IPS-11a (cell line): Measurements from ENCODE around the gene SAE1.

Source experiments
- H3K4me3 ChIP-seq: one replicate; pipeline ENCODE4 v1.5.1; 2013; ENCODE audit warnings: low read depth, low read length, control low read depth

SAE1 gene

DNA sequence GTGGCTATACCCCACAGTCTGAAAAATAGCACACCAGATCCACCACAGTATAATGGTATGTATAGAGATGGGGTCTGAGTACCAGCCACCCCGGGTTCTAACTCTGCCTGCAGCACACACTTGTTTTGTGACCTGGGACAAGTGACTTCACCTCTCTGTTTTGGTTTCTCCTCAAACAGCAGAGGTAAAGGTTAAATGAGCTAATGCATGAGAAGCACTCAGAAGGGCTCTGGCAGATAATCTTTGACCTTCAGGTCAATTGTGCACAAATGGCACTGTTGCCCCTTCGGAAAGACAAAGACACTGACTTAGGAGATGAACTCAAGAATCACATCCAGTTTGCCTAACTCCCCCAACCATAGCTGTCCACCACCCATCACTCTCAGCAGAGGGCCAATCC, 24.8 kb upstream of the SAE1 start:
- no peak overlapping the region for H3K4me3 ChIP-seq

DNA sequence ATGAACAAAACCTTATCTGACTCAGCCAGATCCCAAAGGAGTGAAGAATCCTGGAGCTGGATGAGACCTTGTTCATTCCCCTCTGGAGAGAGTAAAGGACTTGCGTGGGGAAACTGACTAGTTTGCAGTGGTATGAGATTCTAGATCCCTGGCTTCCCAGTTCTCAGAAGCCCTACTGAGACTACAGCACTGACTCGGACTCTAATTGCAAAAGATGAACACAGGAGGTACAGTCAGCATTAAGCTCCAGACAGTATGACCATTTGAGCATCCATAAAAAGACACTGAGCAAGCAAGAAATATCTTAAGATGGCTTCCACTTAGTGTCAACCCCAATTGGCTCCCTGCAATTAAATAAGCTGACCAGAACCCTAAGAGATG, 23.8 kb upstream of the SAE1 start:
- H3K4me3 ChIP-seq = no peak overlapping the region

DNA sequence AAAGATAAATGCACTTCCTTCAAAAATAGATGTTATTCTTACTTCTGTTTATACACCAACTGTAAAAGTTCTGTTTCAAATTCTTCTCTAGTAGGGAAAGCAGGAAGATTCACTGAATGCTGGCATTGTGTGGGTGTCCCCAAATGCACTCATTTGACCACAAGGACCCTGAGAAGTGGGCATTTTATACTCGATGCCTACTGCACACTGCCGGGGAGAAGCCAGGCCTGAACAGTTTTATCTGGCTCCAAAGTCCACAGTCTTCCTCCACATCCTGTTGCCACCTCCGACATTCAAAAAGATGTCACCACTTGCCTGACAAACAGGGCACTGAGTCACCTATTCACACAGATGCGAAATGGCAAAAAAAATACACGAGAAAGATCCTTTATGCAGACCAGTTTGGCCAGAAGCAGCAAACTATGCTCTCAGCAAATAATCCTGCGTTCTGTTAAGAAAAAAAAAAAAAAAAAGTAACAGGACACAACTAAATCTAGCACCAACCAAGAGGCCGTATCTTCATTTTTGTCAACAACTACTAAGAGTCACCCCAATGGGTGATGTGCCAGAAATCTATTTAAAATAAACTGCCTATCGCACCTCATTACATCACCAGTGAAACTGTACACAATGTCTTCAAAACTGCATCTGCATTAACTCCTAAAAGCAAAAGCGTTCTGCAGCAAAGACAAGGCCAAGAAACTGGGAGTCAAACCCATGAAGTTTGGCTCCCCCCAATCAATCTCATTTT, 23.3 kb upstream of the SAE1 start:
- H3K4me3 ChIP-seq = no peak overlapping the region

DNA sequence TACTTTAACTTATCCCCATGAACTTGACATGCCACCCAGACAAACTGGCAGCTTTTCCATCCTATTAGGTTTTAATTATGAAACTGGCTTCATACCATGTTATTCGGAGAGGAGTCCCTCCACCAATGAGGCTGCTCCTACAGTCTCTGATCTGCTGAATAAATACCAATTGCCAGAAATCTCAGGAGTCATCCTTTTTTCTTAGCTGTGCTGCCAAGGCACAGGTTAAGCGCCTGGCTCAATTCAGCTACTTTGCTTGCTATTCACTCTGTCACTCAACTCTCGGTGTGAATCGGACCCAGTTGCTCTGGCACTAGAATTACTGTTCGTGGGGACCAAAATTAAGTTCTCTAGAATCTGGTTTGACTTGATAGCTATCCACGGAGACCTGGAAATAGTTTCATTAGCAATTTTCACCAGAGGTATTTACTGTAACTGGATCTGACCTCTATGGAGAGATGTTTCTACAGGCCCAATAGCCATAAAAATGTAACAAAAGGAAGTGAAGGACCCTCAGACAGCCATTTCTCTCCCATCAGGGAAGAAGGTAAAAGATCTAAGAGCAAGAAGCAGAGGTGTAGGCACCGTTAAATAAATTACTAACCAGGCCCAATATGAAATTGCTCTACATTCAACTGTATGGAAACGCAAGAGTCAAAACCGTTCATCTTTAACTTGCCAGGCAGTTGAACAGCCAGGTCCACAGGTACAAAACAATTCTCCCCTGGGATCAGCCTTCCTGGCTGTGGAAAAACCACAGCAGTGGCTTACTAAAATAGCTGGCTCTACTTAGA, 22.5 kb upstream of the SAE1 start:
- H3K4me3 ChIP-seq = no peak overlapping the region

DNA sequence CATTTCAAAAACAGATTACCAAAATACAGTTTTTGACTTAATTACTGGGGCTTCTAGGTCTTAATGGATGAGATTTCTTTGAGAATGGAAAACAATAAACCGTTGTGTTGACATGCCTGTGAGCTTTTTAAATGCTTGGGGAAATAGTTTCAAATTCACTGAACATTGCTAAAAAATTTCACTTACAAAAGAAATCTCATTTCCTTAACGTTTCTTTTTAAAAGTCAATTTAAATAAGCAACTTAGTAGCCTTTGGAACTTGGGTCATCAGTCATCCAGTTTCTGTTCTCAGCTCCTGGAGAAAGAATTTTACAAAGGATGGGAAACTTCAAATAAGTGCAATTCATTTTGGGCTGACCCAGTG, 21.5 kb upstream of the SAE1 start:
- peak overlapping the region; percentile 95 for H3K4me3 ChIP-seq

DNA sequence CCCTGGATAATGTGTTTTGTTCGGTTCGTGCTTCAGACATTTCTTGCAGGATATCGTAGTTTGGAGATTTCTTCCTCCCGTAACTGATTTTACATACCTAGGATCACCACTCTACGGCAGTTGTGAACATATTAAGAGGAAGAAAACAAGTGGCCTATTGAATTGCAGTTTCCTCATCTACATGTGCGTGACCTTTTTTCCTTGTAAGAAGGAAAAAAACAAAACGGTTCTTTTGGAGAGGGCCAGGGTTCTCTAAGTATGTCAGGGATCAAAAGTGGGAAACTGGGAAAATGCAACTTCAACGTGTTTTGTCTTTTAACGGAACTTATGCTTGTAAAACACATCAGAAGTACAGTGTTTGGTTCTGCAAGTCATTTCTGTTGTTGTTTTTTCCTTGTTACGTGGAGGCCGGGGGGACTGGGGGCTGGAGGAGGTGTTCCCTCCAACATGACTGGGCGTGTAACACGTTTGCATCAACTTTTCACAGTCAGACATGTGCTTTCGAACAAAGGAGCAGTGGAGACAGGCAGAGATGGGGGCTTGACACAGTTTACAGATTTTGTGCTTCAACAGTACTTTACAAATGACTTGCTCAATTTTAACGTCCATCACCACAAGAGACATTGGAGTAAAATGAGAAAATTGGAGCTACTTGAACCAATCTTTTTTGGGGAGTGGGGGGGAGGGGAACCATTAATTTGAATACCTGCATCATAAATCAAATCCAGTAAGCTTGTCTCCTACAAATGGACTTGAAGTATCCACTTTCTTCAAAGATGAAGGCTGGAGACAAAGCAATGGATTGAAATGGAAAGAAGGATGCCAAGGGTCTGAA, 20.9 kb upstream of the SAE1 start:
- H3K4me3 ChIP-seq = peak overlapping the region; percentile 95

DNA sequence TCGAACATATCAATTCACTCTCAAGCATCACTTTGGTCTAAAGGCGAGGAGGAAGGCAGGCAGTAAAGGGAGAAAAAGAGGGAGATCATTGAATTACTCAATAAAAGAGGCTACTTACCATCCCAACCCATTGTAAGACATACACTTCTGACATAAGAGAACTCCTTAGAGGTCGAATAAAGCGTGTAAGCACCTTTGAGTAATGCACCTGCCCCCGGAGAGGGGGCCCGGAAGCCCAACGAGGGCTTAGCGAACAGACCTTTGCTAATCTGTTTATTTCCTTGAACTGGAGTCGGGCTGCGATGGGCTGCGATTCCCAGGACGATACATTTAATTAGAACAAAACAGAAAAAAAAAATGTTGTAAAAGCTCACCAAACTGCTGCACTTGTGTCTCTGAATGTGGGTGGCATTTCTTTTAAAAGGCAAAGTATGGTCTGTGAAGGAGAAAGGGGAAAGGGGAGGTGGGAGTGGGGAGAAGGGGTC, 20.1 kb upstream of the SAE1 start:
- H3K4me3 ChIP-seq = peak overlapping the region; percentile 95

DNA sequence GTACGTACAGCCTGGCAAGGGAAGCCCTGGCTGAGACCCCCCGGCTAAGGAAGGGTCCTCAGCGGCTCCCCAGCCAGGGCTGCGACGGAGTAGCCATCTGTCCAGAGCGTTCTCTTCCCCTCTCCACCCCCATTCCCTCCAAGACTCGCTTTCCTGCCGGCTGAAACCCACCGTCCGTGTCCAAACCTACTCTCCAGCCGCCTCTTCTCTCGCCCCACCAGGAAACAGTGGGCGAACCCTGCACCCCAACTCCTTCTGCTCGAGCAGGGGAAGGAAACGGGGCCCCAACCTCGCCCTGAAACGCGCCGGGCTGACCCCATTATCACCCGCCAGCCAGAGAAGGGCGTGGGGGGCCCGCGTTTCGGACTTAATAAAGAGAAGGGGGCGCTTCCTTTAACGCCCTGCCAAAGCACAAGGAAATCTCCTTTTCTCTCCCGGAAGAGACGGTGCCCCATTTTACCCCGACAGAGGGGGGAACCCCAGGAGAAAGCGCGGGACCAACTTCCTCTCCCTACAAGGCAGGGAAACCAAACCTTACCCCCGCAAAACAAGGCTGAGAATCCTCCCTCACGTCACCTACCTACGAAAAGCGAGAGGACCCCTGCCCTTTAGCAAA, 19.5 kb upstream of the SAE1 start:
- peak overlapping the region; percentile 95 for H3K4me3 ChIP-seq

DNA sequence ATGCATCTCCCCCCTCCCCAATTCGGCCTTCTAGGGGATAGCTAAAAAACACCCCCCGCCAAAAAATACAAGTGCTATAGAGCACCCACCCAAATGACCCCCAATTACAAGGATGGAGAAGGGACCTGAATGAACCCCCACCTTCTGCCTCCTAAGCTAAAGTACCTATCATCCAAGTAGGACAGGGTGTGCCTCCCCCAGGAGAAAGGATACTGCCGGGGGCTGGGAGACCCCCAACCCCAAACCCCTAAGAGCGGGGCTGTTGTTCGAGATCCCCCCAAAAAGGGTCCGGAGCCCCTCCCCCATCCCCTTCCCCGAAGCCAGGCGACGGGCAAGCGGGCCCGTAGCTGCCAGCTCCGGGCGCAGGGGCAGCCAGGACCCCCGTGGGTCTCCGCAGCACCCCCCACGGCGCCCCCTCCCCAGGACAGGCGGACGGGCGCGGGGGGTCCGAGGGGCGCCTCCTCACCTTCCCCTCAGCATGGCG, 18.9 kb upstream of the SAE1 start:
- peak overlapping the region; percentile 95 for H3K4me3 ChIP-seq

DNA sequence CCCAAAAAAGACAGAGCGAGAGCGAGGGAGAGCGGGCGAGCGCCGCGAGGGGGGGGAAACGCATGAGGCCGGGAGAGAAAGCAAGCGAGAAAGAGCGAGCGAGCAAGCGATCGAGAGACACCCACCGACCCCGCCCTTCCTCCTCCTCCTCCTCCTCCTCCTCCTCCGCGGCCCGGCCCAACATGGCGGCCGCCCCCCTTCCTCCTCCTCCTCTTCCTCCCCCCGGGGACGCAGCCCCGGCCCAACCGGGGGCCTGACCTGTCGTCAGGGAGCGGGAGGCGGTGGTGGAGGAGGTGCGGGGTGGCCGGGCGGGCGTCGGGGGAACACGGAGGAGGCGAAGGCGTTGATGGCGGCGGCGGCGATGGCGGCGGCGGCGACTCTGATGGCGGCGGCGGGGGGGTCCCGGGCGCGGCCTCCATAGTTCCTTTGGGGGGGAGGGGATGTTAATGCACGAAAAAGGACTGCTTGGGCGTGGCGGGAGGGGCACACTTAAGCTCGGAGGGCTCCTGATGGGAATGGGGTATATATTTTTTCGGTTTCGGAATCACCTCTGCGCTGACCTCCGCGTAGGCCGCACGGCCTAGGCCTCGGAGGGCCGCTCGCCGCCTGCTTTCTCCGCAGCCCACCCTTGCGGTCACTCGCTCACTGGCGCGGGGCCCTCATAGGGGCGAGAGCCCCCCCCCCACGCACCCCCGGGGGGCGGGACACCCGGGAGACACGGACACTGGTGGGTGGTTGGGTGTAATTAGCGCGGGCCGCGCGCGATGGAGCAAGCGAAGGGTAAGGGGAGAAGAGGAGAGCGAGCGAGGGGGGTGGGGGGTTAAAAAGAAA, 18.3 kb upstream of the SAE1 start:
- peak overlapping the region; percentile 95 for H3K4me3 ChIP-seq

DNA sequence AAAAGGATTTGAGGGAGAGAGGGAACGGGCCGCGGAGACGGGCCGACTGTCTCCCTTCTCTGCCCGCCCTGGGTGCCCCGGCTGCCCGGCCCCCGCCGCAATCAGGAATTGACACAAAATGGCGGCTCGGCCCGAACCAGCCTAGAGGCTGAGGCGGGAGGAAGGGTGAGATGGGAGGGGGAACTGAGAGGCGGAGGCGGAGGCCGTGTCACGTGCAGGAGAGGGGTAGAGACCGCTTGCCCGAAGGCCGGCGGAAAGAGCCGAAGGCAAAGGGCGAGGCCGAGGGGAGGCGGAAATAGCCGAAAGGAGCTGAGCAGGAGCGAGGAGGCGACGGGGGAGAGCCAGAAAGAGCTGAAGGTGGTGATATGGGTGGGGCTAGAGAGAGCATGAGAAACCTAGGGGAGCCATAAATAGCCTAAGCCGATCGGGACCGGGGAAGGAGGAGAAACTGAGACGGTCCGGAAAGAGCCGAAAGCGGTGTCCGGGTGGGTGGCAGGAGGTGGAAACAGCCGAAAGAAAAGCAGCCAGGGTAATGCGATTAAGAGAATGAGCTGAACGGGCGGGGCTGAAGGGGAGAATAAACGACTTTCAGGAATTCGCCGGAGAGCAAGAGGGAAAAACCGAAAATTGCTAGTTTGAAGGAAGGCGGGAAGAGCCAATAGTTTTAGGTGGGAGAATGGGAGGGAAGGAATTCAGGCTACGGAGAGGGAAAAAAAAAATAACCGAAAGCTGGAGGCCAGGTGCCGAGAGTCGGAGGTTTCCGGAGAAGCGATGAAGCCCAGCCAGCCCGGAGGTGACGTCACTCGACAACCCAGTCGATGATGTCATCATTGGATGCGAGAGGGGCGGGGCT, 17.4 kb upstream of the SAE1 start, which contains the start of gene ZC3H4:
Gene ZC3H4, minus strand, starts transcription at position 780 of the 853 bp plus-strand sequence. CDS start 1,192 bp downstream, outside the sequence.
- peak within 1 kb of the TSS; percentile 86 for H3K4me3 ChIP-seq

DNA sequence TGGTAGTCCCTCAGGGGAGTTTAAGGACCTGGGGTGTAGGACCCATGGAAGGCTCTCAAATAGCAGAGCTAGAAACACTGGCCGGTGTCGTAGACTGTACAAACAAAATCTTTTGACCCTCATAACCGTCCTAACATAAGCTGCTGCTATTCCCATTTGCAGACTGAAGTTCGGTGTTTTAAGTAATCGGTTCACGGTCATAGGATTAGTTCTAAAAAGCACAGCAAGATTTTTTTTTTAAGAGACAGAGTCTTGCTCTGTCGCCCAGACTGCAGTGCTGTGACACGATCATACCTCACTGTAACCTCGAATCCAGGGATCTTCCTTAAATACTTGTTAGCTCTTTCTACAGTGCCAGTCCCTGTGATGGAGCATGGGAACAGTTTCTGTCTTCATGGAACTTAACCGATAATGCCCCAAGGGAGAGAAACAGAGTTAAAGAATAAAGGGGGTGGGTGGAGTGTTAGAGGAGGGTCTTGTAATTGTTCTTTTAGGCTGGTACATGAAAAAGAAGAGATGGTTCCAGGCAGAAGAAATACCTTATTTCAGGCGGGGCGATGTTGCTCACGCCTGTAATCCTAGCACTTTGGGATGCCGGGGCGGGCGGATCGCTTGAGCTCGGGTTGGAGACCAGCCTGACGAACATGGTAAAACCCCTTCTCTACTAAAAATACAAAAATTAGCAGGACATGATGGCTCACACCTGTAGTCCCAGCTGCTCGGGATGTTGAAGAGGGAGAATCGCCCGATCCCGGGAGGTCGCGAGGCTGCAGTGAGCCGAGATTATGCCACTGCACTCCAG, 16.6 kb upstream of the SAE1 start:
- peak overlapping the region; percentile 86 for H3K4me3 ChIP-seq

DNA sequence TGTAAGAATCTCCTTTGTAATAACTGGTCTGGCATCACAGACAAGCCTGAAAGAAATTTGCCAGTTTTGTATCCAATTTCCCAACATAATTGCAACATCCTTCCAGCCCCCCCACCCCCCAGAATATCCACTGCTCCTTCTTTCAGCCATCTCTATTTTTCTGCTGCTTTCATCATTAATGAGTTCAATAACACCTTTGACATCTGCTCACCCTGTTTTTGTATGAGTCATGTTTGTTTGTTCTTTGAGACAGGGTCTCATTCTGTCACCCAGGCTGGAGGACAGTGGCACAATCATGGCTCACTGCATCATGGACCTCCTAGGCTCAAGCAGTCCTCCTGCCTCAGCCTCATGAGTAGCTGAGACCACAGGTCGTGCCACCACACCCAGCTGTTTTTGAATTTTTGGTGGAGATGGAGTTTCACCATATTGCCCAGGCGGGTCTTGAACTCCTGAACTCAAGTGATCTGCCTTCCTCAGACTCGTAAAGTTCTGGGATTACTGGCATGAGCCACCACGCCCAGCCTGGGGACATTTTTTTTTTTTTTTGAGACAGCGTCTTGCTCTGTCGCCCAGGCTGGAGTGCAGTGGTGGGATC, 10.1 kb upstream of the SAE1 start:
- no peak overlapping the region for H3K4me3 ChIP-seq

DNA sequence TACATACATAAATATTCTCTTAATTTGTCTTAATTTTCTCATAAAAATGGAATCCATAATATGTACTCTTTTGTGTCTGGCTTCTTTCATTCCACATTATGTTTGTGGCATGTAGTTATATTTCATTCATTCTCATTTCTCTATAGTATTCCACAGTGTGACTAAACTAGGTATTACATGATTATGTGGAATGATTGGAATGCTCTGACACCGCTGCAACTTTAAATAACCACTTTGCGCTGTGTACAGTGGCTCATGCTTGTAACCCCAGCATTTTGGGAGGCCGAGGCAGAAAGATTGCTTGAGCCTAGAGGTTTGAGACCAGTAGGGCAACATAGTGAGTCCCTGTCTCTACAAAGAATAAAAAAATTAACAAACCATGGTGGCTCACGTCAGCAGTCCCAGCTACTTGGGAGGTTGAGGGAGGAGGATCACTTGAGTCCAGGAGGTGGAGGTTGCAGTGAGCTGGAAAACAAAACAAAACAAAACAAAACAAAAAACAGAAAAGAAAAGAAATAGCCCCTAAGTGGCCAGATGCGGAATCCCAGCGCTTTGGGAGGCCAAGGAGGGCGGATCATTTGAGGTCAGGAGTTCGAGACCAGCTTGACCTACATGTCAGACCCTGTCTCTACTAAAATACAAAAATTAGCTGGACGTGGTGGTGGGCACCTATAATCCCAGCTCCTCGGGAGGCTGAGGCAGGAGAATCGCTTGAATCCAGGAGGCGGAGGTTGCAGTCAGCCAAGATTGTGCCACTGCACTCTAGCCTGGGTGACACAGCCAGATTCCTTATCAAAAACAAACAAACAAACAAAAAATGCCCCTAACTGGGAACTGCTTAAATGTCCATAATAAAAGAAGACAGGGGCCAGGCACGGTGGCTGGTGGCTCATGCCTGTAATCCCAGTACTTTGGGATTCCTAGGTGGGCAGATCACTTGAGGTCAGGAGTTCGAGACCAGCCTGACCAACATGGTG, 8.0 kb upstream of the SAE1 start:
- no peak overlapping the region for H3K4me3 ChIP-seq

DNA sequence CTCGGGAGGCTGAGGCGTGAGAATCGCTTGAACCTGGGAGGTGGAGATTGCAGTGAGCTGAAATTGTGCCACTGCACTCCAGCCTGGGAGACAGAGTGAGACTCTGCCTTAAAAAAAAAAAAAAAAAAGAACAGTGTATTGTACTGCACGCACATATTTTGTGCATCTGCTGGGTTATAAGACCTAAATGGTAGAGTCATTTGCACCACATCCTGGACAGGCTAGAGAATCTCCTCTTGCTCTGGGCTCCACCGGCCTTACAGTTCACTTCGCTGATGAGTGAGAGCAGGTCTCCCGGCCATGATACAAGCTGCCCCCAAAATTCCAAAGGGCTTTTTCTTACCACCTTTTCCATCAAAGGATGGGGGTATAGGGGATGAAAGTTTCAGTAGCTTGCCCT, 7.2 kb upstream of the SAE1 start:
- H3K4me3 ChIP-seq = no peak overlapping the region

DNA sequence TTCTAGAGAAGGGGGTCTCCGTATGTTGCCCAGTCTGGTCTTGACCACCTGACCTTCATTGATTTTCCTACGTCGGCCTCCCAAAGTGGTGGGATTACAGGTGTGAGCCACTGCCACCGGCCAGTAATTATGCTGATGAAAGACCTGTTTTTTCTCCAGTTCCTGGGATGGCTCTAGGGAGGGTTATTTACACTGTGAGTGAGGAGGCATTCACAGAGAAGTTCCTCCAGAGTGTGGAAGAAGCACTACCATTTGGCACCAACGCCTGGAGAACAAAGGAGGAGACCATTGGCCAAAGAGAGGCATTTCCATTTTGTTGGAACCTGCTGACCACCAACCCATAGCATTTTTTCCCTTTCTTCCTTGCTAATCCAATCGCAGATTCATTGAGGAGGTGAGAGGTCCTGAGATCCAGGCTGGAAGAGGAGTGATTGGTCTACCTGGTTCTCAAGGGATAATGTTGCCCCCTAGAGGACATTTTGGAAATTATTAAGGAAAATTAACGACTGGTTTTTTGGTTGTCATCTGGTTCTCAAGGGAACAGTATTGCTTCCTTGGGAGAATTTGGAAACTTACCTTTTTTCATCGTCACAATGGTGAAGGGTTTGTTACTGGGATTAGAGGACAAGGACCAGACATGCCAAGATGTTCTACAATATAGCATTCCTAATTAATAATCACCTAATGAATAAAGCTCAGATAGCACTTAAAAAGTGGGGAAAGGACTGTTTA, 5.5 kb upstream of the SAE1 start:
- H3K4me3 ChIP-seq = no peak overlapping the region
